PFSK-1 (cell line): Measurements from ENCODE around the gene ZNF789.

ENCODE experiments used
- FOXP2 ChIP-seq: optimal IDR thresholded peaks from 2 replicates; pipeline ENCODE3; 2011; ENCODE audit warnings: borderline replicate concordance, control low read depth, inconsistent platforms; ENCODE audit not compliant: insufficient read depth; ENCODE audit errors: extremely low read length, extremely low read depth
- POLR2AphosphoS5 ChIP-seq: IDR thresholded peaks from 2 replicates; pipeline ENCODE4 v1.6.1; 2012; ENCODE audit warnings: low read depth, mild to moderate bottlenecking, control low read depth, low read length, moderate library complexity
- REST ChIP-seq, 2 experiments: IDR thresholded peaks; 2 replicates each; pipeline versions ENCODE4 v1.6.1 to v1.8.0; 2011 to 2012; ENCODE audit warnings: low read depth in 2 of 2, low read length in 2 of 2, control low read depth in 1 of 2, inconsistent platforms in 1 of 2, mild to moderate bottlenecking in 1 of 2, moderate library complexity in 1 of 2; ENCODE audit not compliant: insufficient read depth in 1 of 2
- SIN3A ChIP-seq: IDR thresholded peaks from 2 replicates; pipeline ENCODE4 v1.6.1; 2012; ENCODE audit warnings: mild to moderate bottlenecking, low read length, moderate library complexity, borderline replicate concordance; ENCODE audit not compliant: insufficient read depth
- TAF1 ChIP-seq: IDR thresholded peaks from 2 replicates; pipeline ENCODE4 v1.6.1; 2012; ENCODE audit warnings: low read length, control low read depth, borderline replicate concordance; ENCODE audit not compliant: insufficient read depth

Gene ZNF789

GRCh38 chr7:99457650-99458493, 14.8 kb upstream of the ZNF789 start:
- TF ChIP-seq SIN3A (no peak), FOXP2 (no peak), POLR2AphosphoS5 (no peak), REST (IDR thresholded peaks at IDR 0.05; ENCODE audit: insufficient read depth in 1 of 2, low read depth in 2 of 2, low read length in 2 of 2) (no peak), TAF1 (no peak)

- TF ChIP-seq REST (IDR thresholded peaks at IDR 0.05; ENCODE audit: insufficient read depth in 1 of 2, low read depth in 2 of 2, low read length in 2 of 2), result no peak
- TF ChIP-seq POLR2AphosphoS5, result no peak
- no peak for TF ChIP-seq SIN3A
- no peak for TF ChIP-seq TAF1
- no peak for TF ChIP-seq FOXP2
Measured at GRCh38 chr7:99459087-99459486, 13.6 kb upstream of the ZNF789 start.

- TF ChIP-seq POLR2AphosphoS5 (0 out of 2 replicates have a peak, but pooled peaks have one; percentile 27), REST (IDR thresholded peaks at IDR 0.05; ENCODE audit: insufficient read depth in 1 of 2, low read depth in 2 of 2, low read length in 2 of 2) (no peak)
Measured at GRCh38 chr7:99460651-99461050, 12.0 kb upstream of the ZNF789 start.

- TF ChIP-seq SIN3A (no peak), TAF1 (no peak), REST (IDR thresholded peaks at IDR 0.05; ENCODE audit: insufficient read depth in 1 of 2, low read depth in 2 of 2, low read length in 2 of 2) (no peak), POLR2AphosphoS5 (no peak), FOXP2 (no peak)
Measured at GRCh38 chr7:99461221-99461620, 11.5 kb upstream of the ZNF789 start.

GRCh38 chr7:99465421-99465768, 7.3 kb upstream of the ZNF789 start:
- TF ChIP-seq SIN3A (no peak), POLR2AphosphoS5 (no peak), REST (IDR thresholded peaks at IDR 0.05; ENCODE audit: insufficient read depth in 1 of 2, low read depth in 2 of 2, low read length in 2 of 2) (no peak), TAF1 (no peak), FOXP2 (no peak)
